Pancreas (tissue), 10 donors: ENCODE results near the gene TMEM95. TPM values are rescaled to one million over a fixed set of nuclear protein-coding genes. Genes with fewer than 3 reads are reported as not detected.

ENCODE experiments used
- ATAC-seq, 4 donors: fragments of 200-7000 bp; cut with Tn5 transposase; one replicate each; pipeline versions ENCODE4 v1.8.0 to v1.9.1; 2020; ENCODE audit warnings: mild to moderate bottlenecking in 4 of 4, moderate library complexity in 4 of 4
- DNase-seq, 6 donors: peaks; one replicate each; pipeline ENCODE4 v3.0.0-alpha.2; 2020
- FAIRE-seq: peaks from 2 replicates; lab custom pipeline; 2012; peaks lifted over from hg19 to GRCh38; lab: Jason Lieb, UNC
- H3K27ac ChIP-seq, 4 donors: fragments of 200-600 bp; sonication (generic); 1 replicate in 3 of 4; 2 replicates in 1 of 4; pipeline versions ENCODE4 v1.5.0 to v1.8.0; 2020
- H3K27me3 ChIP-seq, 4 donors: fragments of 200-600 bp; one replicate each; pipeline ENCODE4 v1.8.0; 2021
- H3K36me3 ChIP-seq, 3 donors: fragments of 200-600 bp; sonication (generic) in 1 of 3; one replicate each; pipeline versions ENCODE4 v1.5.0 to v1.8.0; 2020 to 2021
- H3K4me1 ChIP-seq, 3 donors: fragments of 200-600 bp; one replicate each; pipeline ENCODE4 v1.8.0; 2021
- H3K4me3 ChIP-seq, 4 donors: fragments of 200-600 bp; sonication (generic) in 2 of 4; one replicate each; pipeline versions ENCODE4 v1.5.0 to v1.8.0; 2020 to 2021
- H3K9me3 ChIP-seq, 4 donors: fragments of 200-600 bp; one replicate each; pipeline ENCODE4 v1.8.0; 2021
- CTCF ChIP-seq, 4 donors: fragments of 200-600 bp; sonication (generic) in 3 of 4; IDR thresholded peaks; one replicate each; pipeline versions ENCODE4 v1.5.0 to v1.8.0; 2021; ENCODE audit warnings: antibody characterized with exemption in 4 of 4
- WGBS, 2 donors: extraction: QIAGEN DNeasy Blood & Tissue Kit; methylation state at CpG; one replicate each; pipeline ENCODE4 v1.1.7; 2013; 5-methylcytosine and 5-hydroxymethylcytosine counted together
- intact Hi-C, 3 donors: fragments of 100-400 bp; cut with DNase I; formaldehyde crosslinking; loops; one replicate each; pipeline versions ENCODE4 v1.11.1 to v1.14.2; 2022
- polyA plus RNA-seq, 2 donors: library from polyadenylated mRNA; stranded (reverse); fragments of 200-250 nt; gene quantifications; one replicate each; pipeline ENCODE4 v1.2.3, GENCODE V29; 2013
- total RNA-seq, 6 donors: library from RNA; stranded (reverse); fragmentation: NEBNext Ultra II Directional in 4 of 6; extraction: Animal tissue kit (Norgen Biotek cat#: 25700) in 4 of 6; gene quantifications; one replicate each; pipeline versions ENCODE4 v1.2.1 to v1.2.4, GENCODE V29; 2021 to 2023
- donor health status: healthy with polysubstance abuse.
- donor health status: DM: no; HTN: no; CAD: no; lungs with moderate emphysema.
- donor health status: DM: no; HTN: no; CAD: no.
- donor health status: control.
- donor health status: control.
- donor health status: Bipolar disorder and iron deficiency.
- donor health status: DM: yes; HTN: yes; CAD: no.
- donor health status: DM: no; HTN: no; CAD: no.
- donor health status: DM: no; HTN: no; CAD: no.
- donor health status: DM: yes; HTN: yes; CAD: no.

Gene TMEM95
- total RNA-seq = not detected
- polyA plus RNA-seq = not detected

- Histone ChIP-seq H3K27ac (no peak within 1 kb of the TSS), H3K9me3 (no peaks in the 10 kb centered on the region), H3K4me3 (no peak within 1 kb of the TSS), H3K27me3 (no peaks in the 10 kb centered on the region), H3K4me1 (peaks cover under 1 to 19% (median 8%) of the 10 kb centered on the region in 3 donors), H3K36me3 (no peaks in the 10 kb centered on the region)
- TF ChIP-seq CTCF (IDR thresholded peaks at IDR 0.05) = no peak
- no peak for FAIRE-seq
- no peak for ATAC-seq
- peak in 4 of 6 donors; percentile 26 to 81 (median 52) for DNase-seq
- intact Hi-C loops = loop anchor here in 2 of 3 donors (10.0 kb wide), 3 partner anchors 80 to 230 kb away; partner anchors contain the start of genes FGF11 (in 2 of the 2), TMEM102 (in 2 of the 2), MPDU1 (in 1 of the 2) and TNFSF13 (in 1 of the 2)
- 54 to 55% methylated on average over 10 of the region's 10 CpGs for WGBS, 2 donors
These were observed at the start of gene TMEM95 for GRCh38 chr17:7355053-7355452. TSS of gene TMEM95 (plus strand) at chr17:7355156. CDS start at chr17:7355205, 49 bp downstream.

- Histone ChIP-seq H3K4me3 (peak within 1 kb of the TSS; percentile 79 to 96 (median 88)), H3K27ac (peak within 1 kb of the TSS; percentile 95 to 97 (median 96)), H3K27me3 (no peaks in the 10 kb centered on the region), H3K36me3 (peaks cover 8 to 26% (median 13%) of the 10 kb centered on the region in 3 donors), H3K4me1 (peaks cover 10 to 17% (median 17%) of the 10 kb centered on the region in 3 donors), H3K9me3 (no peaks in the 10 kb centered on the region)
- DNase-seq (peak; percentile 100), ATAC-seq (peak; percentile 86 to 93 (median 86)), FAIRE-seq (peak; percentile 96)
- WGBS, 2 donors = 0 to 1% methylated on average over 54 to 64 of the region's 64 CpGs
- intact Hi-C loops = no loop called here
- no peak for TF ChIP-seq CTCF (IDR thresholded peaks at IDR 0.05)
These were observed 47.9 kb upstream of the TMEM95 start, which contains the start of gene EIF5A for GRCh38 chr17:7306911-7307685. TSS of gene EIF5A (plus strand) at chr17:7307628. CDS start at chr17:7309636, 2,008 bp downstream.

- peaks cover 15 to 19% (median 17%) of the 10 kb centered on the region in 3 donors for H3K4me1 ChIP-seq
- ATAC-seq (peak in 3 of 4 donors; percentile 2 to 46 (median 25)), FAIRE-seq (no peak), DNase-seq (peak; percentile 51 to 88 (median 73))
- no peaks in the 10 kb centered on the region for H3K9me3 ChIP-seq
- 0 to 1% methylated on average over 70 to 104 of the region's 104 CpGs for WGBS, 2 donors
- peaks cover 8 to 34% (median 21%) of the 10 kb centered on the region in 3 donors for H3K36me3 ChIP-seq
- no peaks in the 10 kb centered on the region for H3K27me3 ChIP-seq
- H3K4me3 ChIP-seq = peak overlapping the region; percentile 79 to 96 (median 88)
- intact Hi-C loops = no loop called here
- peak overlapping the region; percentile 95 to 97 (median 96) for H3K27ac ChIP-seq
- no peak for TF ChIP-seq CTCF (IDR thresholded peaks at IDR 0.05)
These were observed 47.0 kb upstream of the TMEM95 start for GRCh38 chr17:7307686-7308624.

- H3K27me3 ChIP-seq = no peaks in the 10 kb centered on the region
- peak; percentile 32 for FAIRE-seq
- peaks cover 17 to 26% (median 17%) of the 10 kb centered on the region in 3 donors for H3K4me1 ChIP-seq
- intact Hi-C loops = no loop called here
- H3K9me3 ChIP-seq = no peaks in the 10 kb centered on the region
- H3K36me3 ChIP-seq = peaks cover 8 to 40% (median 30%) of the 10 kb centered on the region in 3 donors
- H3K4me3 ChIP-seq = peak overlapping the region; percentile 79 to 96 (median 88)
- TF ChIP-seq CTCF (IDR thresholded peaks at IDR 0.05) = no peak
- peak in 5 of 6 donors; percentile 74 to 85 (median 82) for DNase-seq
- ATAC-seq = peak; percentile 37 to 54 (median 48)
- WGBS, 2 donors = 0 to 2% methylated on average over 13 to 14 of the region's 14 CpGs
- peak overlapping the region; percentile 95 to 97 (median 96) for H3K27ac ChIP-seq
These were observed 46.1 kb upstream of the TMEM95 start for GRCh38 chr17:7308625-7309433.
